Retina (tissue), 1 donor: Measurements from ENCODE around the gene CHRM5.
"Not testable (repeated sequence)": the region's sequence is repeated elsewhere in the genome, so short reads cannot be mapped to it uniquely, and the experiment has no call there.

Experiments
- DNase-seq: peaks from one replicate; pipeline ENCODE4 v3.0.0-alpha.2; 2016

The CHRM5 gene

DNA sequence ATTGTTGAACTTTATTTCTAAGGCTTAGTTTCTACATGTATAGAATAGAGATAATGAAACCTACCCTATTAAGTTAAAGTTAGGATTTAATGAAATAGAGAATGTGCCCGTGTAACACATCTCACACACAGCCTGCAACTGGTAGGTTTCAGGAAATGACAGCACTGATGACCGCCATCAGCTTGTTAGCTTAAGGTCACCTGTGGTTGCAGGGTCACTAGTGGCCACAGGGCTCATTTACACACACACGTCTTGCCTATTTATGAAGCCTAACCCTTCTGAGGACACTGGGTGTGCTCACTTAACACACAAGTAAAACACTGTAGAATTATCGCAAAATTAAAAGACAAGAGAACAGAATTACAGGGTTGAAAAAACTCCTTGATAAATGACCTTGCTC, 20.1 kb downstream of the CHRM5 start:
- DNase-seq = no peak

DNA sequence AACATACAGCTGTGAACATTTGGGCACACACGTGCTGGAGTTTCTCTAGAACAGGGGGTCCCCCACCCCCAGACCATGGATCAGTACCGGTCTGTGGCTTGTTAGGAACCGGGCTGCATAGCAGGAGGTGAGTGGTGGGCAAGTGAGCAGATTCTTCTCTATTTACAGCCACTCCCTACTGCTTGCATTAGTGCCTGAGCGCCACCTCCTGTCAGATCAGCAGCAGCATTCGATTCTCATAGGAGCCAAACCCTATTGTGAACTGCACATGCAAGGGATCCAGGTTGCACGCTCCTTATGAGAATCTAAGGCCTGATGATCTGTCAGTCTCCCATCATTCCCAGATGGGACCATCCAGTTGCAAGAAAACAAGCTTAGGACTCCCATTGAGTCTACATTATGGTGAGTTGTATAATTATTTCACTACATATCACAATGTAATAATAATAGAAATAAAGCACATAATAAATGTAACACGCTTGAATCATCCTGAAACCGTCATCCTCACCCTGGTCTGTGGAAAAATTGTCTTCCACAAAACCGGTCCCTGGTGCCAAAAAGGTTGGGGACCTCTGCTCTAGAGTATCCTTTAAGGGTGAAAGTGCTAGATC, 25.8 kb downstream of the CHRM5 start:
- DNase-seq = no peak

DNA sequence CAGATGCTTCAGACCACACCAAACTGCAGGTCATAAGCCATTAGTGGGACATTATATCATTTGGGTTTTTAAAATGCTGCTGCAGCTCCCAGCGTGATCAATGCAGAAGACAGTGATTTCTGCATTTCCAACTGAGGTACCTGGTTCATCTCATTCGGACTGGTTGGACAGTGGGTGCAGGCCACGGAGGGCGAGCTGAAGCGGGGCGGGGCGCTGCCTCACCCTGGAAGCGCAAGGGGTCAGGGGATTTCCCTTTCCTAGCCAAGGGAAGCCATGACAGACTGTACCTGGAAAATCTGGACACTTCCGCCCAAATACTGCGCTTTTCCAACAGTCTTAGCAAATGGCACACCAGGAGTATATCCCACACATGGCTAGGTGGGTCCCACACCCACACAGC, 27.4 kb downstream of the CHRM5 start:
- not testable (repeated sequence) for DNase-seq

DNA sequence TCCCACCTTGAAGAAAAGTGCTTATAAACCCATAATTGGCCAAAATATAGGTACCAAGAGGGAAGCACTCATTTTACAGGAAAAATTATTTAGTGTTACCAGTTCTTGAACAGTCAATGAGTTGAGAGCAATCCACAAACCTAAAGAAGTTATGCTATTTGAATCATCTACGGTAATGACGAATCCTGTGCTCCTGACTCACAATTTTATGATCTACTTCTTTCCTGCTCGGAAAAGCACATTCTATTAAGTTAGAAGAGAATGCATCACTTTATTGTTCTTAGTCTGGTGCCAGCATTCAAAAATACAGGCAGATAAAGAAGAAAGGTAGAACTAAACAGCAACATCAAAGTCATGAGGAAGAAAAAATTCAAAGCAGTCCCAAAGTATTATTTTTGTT, 33.2 kb downstream of the CHRM5 start:
- DNase-seq = no peak

DNA sequence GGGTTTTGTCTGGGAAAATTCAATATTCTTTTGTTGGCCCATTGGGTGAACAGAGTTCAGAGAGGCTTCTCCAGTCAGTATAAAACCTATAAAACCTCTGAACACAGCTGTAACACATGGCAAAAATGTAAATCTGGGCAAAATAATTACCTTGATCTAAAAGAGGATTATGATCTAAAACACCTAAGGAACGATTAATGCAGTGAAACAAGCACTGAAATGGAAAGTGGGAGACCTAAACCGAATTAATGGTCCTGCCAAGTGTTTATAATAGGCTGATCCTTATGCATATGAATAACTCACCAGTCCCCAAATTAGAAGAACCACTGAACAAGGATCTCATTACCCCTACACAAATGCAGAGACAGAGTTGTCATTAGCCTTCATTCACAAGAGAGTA, 38.1 kb downstream of the CHRM5 start:
- DNase-seq = no peak

DNA sequence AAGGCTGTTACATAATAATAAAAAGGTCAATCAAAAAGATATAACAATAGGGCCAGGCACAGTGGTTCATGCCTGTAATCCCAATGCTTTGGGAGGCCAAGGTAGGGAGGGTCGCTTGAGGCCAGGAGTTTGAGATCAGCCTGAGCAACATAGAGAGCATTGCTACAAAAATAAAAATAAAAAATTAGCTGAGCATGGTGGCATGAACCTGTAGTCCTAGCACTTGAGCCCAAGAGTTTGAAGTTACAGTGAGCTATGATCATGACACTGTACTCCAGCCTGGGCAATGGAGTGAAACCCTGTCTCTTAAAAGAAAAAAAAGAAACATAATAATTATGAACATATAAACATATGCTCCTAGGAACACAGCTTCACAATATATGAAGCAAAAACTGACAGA, 41.4 kb downstream of the CHRM5 start:
- DNase-seq = no peak

DNA sequence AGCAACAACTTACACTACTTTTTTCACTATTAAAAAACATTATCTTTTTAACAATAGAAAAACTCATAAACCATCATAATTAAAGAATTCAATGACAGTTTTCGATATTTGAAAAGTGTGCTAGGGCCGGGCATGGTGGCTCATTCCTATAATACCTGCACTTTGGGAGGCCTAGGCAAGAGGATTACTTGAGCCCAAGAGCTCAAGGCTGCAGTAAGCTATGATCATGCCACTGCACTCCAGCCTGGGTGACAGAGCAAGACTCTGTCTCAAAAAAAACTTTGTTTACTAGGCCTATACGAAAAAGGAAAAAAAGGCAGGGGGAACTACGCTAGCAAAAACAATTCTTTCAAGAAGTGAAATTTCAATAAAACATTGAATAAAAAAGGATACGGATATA, 42.6 kb downstream of the CHRM5 start:
- no peak for DNase-seq

DNA sequence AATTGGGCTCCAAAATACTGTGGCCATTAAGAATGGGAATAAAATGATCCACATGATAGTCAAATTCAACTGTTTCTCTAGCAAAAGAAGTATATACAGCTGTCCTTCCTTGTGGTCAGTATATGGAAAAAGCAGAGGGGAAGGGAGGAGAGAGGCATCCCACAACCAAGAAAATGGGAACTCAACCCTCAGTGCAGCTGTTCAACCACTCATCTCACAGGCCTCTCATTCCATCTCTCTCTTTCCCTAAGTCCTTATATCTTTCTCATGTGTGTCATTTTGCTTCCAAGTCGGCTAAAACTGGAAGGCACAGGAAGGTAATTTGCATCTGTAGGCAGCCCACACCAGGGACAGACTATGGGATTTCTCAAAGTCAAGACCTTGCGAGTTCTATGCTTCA, 43.2 kb downstream of the CHRM5 start:
- DNase-seq = no peak

DNA sequence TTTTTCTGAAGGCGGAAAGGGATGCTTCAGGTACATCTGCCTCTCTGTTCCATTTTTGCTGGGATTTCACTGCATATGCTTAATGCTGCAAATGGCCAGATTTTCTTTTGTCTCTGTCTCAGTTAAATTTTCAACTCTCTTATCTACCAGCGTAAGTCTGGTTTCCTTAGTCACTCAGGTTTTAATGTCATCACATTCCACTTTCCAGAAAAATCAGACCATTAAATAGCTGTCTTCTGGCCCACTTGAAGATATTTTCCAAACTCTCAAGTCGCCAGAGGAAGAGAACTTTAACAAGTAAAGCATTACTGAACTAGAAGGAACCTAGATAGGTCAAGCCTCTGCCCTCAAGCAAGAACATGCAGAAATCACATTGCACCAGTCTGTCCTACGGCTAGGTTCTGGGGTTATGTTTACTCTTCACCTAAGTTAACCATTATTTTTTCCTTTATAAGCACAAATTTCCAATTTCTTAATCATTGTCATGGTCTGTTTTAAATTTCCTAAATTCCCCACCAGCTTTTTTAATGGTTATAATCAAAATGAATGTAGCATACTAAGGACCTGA, 44.2 kb downstream of the CHRM5 start:
- DNase-seq = no peak

DNA sequence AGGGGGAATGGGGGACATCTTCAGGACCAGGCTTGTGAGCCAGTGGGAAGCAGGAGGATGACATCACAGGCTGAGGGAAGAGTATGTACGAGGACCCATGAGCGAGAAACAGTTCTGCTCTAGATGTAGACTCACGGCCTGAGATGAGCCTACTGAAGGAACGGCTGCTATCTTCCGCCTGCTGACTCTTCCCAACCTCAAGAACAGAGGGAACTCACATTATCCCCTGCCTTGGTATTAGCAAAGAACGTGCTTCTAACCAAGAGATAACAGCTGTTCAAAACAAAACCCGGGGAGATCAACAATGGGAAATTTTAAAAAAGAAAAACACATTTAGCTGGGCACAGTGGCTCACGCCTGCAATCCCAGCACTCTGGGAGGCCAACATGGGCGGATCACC, 45.4 kb downstream of the CHRM5 start:
- no peak for DNase-seq

DNA sequence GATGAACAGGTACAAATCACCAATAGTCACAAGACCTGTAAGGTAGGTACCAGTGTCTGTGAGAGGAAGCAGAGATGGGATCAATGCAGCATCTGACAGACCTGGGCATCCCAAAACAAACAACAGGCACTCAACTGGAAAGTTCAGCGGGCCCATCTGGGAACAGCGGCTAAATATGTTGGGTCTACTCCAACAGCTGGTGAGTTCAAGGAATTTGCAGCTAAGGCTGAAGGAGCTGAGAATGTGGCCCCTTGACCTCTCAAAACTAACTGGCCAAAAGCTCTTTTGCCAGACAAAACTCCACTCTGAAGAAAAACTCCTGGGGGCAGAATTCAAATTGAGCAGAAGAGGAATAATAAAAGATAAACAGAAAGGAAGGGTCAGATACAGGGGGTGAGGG, 46.3 kb downstream of the CHRM5 start:
- DNase-seq = no peak

DNA sequence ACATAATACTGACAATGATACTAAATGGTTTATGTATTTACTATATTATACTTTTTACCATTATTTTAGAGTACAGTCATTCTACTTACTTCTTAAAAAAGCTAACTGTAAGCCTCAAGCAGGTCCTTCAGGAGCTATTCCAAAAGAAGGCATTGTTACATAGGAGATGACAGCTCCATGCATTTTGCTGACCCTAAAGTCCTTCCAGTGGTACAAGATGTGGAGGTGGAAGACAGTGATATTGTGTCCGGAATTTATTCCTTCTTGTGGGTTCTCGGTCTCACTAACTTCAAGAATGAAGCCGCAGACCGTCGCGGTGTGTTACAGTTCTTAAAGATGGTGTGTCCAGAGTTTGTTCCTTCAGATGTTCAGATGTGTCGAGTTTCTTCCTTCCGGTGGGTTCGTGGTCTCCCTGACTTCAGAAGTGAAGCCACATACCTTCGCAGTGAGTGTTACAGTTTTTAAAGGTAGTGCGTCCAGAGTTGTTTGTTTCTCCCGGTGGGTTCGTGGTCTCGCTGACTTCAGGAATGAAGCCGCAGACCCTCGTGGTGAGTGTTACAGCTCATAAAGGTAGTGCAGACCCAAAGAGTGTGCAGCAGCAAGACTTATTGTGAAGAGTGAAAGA, 49.8 kb downstream of the CHRM5 start:
- DNase-seq = no peak

DNA sequence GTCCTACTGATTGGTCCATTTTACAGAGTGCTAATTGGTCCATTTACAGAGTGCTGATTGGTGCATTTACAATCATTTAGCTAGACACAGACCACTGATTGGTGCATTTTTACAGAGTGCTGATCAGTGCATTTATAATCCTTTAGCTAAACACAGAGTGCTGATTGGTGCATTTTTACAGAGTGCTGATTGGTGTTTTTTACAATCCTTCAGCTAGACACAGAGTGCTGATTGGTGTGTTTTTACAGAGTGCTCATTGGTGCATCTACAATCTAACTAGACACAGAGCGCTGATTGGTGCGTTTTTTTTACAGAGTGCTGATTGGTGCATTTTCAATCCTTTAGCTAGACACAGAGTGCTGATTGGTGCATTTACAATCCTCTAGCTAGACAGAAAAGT, 50.4 kb downstream of the CHRM5 start:
- DNase-seq = not testable (repeated sequence)

DNA sequence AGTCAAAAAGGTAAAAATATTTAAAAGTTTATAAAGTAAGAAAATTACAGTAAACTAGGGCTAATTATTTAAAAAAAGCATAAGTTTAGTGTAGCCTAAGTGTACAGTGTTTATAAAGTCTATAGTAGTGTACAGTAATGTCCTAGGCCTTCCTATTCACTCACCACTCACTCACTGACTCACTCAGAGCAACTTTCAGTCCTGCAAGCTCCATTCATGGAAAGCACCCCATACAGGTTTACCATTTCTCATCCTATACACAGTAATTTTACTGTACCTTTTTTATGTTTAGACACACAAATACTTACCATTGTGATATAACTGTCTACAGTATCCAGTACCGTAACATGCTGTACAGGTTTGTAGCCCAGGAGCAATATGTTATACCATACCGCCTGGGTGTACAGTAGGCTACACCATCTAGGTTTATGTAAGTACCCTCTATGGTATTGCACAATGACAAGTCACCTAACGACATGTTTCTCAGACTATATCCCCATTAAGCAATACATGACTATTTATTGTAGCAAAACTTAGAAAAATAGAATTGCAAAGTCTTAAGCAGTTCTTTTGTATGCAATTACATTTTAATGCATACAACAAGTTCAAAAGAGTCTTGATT, 51.2 kb downstream of the CHRM5 start:
- DNase-seq = no peak

DNA sequence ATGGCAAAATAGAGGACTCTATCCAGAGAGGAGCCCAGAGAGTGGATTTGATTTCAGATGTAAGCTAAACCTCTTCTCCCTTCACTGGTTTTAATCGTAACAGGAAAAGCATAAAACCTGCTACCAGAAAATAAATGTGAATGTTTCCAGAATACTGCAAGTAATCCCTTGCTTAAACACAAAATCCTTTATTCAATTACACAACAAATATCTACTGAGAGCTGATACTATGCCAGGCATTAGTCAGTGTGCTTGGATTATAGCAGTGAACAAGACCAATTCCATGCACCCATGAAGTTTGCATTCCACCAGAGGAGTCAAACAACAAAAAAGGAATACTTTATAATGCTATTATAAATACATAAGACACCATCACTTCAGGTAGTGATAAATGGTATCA, 55.6 kb downstream of the CHRM5 start:
- no peak for DNase-seq

DNA sequence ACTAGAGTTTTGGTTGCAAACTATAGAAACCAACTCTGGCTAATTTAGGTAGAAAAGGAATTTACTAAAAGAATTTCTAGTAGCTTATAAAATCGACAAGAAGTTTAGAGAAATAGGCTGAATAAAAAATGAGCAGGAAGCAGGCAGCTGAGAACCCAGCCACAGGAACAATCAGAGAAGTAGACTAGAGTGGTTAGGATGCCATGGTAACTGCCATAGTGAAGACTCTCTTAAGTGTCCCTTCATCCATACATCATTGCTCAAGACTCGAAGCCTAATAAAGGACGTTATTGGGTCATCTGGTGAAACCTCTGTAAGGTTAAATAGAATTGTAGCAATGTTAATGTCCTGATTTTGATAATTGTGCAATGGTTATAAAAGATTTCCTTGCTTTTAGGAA, 57.0 kb downstream of the CHRM5 start:
- DNase-seq = no peak

DNA sequence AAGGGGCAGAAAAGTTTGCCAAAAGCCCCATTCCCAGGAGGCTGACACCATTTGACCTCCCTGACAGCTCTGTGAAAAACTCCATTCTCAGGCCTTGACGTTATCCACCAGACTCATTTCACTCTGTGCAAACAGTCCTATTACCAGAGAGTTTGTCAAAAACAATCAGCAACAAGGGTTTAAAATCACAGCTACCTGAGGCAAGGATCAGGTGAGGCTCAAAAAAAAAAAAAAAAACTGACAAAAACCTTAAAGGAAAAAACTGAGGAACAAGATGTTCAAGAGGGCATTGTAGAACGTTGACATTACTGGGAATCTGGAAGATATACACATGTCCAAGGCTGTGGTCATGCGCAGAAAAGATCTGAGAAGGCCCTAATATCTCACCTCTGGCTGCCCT, 59.3 kb downstream of the CHRM5 start:
- DNase-seq = no peak

DNA sequence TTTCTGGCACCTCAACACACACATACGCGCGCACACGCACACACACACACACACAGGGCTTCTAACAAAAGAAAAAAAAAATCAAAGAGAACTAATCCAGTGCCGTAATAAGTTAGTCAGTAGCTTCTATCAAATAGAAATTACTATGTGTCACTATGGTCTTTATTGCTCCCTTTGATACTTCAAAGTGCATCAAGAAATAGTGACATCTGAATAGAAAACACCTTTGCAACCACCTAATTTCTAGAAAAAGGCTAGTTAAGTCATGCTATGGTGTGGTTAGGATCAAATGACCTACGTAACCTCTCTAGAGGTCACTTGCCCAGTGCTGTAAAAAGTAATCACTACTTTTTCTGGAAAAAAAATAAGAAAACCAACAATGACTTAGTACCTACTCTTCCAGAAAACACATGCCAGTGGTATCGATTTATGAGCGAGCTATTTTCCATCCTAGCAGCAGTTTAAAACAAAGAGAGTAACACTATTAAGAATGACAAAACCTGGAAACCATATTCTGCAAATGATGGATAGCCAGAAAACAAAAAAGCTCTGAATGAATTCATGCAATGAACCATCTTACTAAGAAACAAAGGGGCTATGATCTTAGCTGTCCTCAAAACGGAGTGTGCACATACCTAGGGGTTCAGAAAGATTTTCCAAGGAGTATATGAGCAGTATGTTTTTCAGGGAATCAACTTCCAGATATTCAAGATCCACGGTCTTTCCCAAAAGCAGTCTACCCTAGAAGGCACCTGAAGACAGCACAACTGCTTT, 63.9 kb downstream of the CHRM5 start:
- no peak for DNase-seq

DNA sequence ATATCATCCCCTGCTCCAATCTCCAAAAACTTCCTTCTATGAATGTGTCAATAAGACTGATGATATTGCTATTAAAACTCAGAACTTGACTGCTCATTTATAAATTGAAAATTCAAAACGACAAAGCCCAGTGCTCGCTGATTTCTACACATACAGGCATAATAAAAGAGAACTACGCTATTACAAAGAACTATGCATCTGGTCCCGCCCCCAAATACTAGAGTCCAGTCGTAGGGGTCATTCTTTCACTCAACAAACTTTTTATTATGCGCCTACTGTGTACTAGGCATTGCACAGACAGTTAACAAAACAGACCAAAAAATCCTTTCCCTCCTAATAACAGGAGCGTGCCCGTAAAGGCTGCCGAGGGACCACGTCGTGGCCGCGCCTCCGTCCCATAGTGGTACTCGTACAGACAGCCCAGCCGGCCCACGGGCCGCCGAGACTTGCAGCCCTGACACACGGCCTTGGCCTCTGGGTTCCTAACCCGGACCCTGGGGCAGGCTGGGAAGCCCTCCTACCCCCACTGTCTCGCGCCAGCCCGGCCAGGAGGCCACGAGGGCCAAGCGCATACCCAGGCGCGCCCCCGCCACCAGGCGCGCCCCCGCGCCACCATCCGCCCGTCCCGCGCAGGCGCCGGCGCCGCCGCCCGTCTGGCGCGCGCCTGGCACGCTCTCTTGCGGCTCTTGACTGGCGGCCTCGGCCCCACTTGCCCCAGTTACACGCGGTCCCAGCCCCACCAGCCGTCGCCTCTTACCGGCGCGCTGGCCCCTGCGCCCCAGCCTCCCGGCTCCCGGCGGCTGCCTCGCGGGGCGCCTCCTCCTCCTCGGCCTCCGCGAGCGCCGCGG, 70.0 kb downstream of the CHRM5 start:
- peak; percentile 90 for DNase-seq

DNA sequence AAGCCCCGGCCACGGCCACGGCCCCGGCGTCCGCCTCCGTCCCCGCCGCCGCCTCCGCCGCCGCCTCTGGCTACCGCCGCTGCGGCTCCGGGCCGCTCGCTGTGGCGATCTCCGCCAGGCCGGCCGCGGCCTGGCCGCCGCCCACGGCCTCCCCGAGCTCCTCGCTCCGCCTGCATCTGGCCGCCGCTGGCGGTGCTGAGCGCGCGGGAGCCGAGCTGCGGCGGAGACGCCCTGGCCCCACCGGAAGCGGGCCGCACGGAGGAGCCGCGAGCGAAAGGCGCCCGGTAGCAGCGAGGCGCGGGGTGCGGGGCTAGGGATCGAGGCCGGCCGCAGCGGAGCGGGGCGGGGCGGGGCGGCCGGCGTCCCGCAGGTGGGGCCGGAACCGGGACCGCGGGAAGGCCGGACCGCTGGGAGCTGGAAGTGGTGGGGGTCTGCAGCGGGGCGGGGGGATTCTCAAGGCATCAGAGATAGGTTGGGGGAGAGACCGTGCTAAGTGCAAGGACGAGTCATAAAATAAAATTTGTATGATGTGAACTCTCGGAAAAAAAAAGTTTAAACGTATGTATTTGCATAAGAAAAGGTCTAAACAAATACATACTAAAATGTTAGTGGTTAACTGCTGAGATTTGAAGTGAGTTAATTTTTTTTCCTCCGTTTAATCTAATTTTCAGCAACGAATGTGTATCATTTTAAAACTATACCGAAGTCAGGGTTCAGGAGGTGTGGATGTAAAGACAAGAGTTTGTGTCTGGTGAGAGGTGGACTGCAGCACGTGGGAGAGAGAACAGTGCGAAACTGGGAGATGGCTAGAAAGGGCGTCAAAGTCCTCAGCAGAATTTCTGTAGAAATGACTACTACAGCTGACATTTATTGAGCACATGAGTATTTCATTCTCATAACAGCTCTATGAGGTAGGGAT, 70.8 kb downstream of the CHRM5 start, which contains the start of gene AVEN:
Gene AVEN, minus strand, starts transcription at position 334 of the 919 bp plus-strand sequence. Its CDS starts 158 bp downstream, at position 176.
- DNase-seq = peak; percentile 35

DNA sequence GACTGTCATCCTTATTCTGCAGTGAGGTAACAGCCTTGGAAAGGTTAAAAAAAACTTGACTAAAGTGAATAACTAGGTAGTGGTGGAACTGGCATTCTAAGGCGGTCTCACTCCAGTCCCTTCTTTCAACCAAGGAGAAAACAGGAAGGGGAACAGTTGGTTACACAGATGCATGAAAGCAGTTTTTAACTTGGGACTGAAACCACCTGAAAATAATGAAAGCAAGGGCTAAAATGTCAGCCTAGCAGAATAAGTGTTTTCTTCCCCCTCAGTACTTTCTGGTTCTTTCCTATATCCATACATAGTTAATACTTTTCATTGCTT, 71.5 kb downstream of the CHRM5 start:
- no peak for DNase-seq

DNA sequence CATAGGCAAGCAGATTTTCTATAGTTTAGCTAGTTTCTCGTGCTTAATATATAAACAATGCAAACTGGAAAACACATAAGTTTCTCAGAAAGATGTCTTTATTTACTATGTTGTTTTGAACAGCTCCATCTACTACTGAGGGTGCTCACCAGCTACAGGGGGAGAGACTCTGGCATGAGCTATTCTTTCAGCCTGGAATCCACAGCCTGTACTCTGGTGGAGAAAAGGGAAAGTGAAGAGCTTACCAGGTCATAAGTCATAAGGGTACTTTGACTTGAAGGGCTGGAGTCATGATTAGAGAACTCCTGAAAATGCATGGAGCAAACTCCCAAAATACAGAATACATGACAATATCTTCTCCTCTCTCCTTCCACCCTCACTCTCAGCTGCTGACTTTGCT, 75.1 kb downstream of the CHRM5 start:
- no peak for DNase-seq
